ENCODE data around the gene FBXO3.

GRCh38 chr11:33700502-33701271 lies 73.6 kb downstream of the FBXO3 start, which contains the start of gene C11orf91:
- TF ChIP-seq, protein P1, sequence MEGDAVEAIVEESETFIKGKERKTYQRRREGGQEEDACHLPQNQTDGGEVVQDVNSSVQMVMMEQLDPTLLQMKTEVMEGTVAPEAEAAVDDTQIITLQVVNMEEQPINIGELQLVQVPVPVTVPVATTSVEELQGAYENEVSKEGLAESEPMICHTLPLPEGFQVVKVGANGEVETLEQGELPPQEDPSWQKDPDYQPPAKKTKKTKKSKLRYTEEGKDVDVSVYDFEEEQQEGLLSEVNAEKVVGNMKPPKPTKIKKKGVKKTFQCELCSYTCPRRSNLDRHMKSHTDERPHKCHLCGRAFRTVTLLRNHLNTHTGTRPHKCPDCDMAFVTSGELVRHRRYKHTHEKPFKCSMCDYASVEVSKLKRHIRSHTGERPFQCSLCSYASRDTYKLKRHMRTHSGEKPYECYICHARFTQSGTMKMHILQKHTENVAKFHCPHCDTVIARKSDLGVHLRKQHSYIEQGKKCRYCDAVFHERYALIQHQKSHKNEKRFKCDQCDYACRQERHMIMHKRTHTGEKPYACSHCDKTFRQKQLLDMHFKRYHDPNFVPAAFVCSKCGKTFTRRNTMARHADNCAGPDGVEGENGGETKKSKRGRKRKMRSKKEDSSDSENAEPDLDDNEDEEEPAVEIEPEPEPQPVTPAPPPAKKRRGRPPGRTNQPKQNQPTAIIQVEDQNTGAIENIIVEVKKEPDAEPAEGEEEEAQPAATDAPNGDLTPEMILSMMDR (conservative IDR thresholded peaks at IDR 0.05; ENCODE audit: low read length) = no peak
- TF ChIP-seq EZH2phosphoT487 (IDR thresholded peaks at IDR 0.05; ENCODE audit: borderline replicate concordance, low read depth, low read length) = no peak

Measured in OCI-LY7 (cell line).